Ecto neural progenitor cell (in vitro differentiated cells): ENCODE data around the gene WDR5.

Experiments
- DNase-seq: peaks from one replicate; pipeline ENCODE4 v3.0.0-alpha.2; 2018; ENCODE audit warnings: low spot score

Gene WDR5

DNA sequence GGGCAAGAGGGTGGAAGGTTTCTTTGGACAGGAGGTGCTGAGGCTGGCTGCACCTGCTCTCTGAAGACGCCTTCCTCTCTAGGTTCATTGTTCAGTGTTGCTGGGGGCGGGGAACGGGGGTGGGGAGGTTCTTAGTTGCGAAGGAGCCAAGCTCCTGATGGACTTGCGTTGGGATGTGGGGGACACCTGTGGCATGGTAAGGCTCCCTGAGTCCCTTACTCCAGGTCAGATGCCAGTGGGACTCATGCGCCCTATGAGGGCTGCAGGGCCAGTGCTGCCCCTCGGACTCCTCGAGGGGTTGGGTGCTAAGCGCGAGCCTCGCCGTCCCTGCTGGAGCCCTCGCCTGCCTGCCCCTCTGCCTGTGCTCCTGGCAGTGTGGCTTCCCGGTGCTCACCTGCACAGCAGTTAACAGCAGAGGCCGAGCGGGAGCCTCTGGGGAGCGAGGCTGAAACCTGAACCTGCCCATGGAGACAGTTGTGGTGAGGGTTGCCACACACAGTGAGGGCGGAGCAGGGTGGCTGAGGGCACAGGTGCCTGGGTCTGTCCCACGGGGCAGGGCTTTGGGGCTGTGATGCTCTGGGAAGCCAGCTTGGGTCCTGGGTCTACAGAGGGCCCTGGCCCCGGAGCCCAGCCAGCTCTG lies 23.0 kb downstream of the WDR5 start:
- no peak for DNase-seq

DNA sequence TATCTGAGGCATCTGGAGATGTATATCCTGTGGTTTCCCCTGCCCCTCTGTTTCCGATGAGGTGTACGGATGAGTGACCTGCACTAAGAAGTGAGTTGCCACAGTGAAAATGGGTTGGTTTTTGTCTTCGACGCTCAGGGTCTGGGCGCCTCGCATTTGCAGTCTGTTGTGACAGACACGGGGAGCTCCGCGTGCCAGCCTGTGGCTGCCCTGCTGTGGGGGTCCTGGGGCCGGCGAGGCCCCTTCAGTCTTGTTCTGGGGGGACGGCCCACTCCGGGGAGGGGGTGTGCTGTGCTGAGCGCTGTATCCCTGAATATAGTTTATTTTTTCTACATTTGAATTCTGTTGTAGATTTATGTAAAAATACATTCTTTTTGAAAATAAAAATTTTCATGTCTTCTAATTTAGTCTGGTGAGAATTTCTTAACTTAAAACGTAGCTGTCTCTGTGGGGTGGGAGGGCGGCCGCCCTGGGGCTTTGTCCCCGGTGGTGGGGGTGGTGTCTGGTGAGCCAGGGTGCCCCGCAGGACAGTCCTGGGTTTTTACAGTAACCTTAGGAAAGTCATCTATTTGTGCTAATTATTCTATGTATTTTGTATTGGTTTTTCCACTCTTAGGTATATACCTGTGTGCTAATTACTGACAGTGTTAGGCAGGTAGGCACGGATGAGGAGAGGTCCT lies 23.8 kb downstream of the WDR5 start:
- no peak for DNase-seq

DNA sequence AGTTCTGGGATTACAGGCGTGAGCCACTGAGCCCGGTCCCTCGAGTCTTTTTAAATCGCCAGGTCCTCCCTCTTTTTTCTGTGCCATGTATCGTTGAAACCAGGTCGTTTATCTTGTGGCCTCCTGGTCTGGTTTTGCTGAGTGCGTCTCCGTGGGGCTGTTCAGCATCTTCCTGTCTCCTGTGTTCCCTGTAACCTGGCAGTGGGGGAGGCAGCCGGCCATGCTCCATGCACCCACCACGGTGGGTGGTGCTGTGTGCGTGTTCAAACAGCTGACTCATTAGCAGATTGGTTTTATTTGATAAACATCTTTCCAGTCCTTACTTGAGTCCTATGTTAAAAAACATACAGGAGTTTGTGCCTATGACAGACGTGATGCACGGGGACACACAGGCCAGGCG lies 25.8 kb downstream of the WDR5 start:
- DNase-seq: no peak

DNA sequence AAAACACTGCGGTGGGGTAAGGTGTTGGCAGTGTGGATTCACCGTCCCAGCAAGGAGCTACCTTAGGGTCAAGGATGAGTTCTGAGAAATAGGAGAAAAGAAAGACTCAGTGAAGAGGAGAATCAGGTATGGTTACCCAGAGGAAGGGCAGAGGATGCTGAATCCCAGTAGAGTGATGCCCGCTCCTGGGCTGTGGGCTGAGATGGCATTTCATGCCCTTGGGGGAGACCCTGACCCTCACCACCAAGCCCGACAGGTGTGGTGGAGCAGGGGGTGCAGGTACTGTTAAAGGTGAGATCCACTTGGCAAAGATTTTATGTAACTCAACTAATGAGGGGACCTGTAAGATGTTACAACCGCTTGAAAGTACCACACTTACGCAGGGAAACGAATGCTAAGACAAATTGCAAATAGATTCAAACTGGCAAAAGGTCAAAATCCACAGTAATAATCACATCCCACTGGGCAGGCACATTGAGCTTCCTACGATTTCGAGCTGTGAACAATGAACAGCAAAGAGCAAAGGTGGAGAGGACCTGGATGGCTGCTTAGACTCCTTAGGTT lies 26.4 kb downstream of the WDR5 start:
- DNase-seq: no peak

DNA sequence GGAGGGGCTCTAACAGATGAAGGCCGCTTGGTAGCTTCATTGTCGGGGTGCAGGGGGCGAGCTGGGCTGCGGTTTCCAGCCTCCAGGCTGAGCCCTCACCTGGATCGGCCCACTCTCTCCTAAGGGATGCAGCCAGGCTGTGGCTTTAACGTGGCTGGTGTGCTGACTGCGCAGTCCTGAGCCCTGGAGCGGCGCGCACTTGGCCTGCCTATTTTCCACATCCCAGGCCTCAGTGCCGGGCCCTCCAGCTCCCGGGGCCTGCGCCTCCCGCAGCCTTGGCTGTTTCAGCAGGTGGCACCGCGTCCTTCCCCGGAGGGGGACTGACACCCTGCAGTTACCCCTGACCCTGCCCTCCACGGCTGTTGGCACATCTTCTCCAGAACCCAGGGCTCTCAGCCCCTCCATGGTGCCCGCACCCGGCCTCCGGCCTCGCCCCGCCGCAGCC lies 27.1 kb downstream of the WDR5 start:
- no peak for DNase-seq

DNA sequence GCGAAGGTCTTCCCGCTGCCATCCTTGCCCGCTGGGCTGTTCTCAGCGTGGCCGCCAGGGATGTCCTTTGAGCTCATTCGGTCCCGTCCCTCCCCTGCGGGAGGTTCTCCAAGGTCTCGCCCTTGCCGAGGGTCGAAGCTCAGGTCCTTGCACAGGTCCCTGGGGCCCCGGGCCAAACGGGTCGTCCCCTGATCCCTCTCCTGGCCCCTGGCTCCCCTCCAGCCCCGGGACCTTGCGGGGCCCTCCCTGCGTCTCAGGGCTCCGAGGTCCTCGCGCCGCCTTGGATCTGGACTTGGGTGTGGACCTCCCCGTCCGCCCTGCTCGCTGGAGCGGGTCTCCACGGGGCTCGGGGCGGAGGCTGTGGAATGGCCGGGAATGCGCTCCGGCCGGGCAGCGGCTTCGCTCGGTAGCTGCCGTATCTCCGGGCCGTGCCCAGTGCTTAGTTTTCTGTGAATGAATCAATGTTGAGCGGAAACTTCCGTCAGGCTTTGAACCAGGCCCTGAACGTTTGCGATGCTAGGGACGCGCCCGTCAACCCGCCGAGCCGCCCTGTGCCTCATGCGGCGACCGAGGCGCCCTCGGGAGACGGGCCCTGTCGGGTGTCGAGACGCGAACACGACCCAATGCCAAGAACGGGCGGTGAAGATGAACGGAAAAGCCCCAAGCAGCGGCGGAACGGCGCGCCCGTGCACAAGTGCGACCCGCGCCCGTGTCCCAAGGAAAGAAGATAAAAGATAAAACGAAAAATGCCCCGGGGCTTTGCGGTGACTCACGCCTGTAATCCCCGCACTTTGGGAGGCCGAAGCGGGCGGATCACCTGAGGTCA lies 27.7 kb downstream of the WDR5 start:
- DNase-seq: peak; percentile 65

DNA sequence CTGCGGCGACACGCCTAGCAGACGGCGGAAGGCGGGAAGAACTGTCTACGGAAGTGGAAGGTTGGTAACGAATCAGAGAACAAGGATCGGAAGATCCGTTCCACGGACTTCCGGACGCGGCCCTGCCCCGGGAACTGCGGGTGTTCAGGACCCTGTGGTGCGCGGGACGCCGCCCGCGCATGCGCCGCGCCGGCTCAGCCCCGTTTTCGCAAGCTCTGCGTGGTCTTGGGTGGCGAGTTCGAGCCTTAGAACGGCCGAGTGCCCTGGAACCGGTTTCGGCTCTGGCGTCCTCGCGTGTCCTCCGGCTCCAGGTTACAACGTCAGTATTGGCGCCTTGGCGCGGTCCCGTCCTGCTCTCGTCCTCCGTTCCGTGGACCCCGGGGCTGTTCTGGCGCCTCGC lies 29.0 kb downstream of the WDR5 start:
- DNase-seq: no peak

DNA sequence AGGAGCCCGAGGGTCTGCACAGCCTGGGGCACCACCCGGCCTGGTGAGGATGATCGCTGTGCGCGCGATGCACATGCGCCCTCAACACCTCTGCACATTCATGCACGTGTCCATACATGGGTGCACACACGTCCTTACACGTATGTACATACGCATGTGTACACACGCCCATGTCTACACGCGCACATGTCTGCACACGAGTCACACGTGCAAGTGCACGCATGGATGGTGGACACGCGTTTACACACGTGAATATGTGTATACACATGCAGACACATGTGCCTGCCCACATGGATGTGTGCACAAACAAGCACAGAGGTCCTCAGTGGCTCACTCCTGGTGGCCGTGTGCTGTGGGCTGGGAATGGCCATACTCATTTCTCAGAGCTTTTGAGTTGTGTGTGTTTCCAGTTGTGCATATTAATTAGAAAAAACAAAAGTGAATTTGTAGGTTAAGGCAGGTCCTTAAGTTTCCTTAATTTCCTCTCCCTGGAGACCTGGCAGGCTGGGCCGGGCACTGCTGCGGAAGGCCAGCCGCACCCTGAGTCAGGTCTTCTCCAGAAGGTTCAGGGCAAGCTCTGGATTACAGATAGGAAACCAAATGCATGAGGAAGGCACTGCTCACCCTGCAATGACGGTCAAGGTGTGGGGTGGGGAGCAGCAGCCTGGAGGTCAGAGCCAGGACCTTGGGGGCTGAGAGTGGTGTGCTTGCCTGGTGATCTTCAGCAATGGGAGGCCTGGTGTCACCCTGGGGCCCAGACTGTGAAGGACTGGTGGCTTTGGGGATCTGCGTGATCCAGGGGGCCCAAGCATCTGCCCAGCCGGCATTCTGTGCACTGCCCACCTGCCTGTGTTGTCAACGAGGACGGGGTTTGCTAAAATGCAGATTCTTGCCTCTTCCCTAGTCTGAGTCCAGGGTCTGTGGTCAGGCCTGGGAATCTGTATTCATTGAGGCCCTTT lies 29.8 kb downstream of the WDR5 start:
- DNase-seq: peak; percentile 74

DNA sequence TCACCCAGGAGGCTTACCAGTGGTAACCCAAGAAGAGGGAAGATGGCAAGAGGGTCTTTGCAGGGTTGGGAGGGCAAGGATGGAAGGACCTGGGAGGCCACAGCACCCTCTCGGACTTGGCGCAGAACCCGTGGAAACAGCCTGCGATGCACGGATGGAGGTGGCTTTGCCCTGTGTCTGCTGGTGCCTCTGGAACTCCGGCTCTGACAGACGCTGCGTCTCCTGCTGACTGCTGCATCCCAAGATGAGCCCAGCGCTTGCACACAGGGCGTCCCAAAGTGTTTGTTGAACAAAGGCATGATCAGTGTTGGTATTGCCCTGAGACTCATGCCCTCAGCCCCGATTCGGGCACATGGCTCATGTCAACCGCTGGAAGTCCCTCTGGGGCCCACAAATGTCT lies 30.5 kb downstream of the WDR5 start:
- no peak for DNase-seq

DNA sequence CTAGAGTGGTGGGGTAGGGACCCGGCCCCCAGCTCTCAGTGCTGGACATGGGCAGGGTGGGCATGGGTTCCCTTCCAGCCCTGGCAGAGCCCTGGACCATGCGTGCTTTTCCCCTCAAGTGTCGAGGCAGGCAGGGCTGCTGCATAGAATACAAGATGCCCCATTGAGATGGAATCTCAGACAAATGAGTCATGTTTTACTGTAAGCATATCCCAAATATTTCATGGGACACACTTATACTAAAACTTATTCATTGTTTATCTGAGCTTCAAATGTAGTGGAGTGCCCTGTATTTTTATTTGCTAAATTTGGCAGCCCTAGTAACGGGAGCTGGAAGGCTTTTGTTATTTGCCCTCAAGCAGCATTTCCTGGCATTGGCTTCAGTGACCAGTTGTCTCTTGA lies 31.6 kb downstream of the WDR5 start:
- DNase-seq: no peak

DNA sequence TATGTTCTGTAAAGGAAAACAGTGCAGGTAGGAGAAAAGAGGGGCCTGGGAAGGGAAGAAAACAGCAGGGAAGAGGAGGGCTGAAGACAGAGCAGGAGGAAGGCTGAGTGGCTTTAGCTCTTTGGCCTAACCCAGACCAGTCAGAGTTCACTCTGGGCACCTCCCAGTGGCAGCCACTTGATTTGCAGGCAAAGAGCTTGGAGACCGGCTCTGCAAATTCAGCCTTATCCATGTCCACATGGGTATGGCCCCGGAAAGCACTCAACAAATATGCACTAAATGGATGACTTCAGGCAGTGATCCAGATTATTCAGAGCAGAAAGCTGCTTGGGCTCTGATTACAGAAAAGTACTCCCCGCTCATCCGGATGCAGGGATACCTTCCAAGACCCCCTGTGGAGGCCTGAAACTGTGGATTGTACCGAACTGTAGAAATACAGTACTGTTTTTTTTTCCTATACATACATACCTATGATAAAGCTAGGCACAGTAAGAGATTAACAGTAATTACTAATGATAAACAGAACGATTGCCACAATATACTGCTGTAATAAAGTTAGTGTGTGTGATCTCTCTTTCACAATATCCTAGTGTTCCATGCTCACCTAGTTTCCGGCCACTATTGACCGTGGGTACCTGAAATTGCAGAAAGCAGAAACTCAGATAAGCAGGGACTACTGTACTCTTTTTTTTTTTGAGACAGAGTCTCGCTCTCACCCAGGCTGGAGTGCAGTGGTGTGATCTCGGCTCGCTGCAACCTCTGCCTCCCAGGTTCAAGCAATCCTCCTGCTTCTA lies 33.1 kb downstream of the WDR5 start:
- DNase-seq: no peak

DNA sequence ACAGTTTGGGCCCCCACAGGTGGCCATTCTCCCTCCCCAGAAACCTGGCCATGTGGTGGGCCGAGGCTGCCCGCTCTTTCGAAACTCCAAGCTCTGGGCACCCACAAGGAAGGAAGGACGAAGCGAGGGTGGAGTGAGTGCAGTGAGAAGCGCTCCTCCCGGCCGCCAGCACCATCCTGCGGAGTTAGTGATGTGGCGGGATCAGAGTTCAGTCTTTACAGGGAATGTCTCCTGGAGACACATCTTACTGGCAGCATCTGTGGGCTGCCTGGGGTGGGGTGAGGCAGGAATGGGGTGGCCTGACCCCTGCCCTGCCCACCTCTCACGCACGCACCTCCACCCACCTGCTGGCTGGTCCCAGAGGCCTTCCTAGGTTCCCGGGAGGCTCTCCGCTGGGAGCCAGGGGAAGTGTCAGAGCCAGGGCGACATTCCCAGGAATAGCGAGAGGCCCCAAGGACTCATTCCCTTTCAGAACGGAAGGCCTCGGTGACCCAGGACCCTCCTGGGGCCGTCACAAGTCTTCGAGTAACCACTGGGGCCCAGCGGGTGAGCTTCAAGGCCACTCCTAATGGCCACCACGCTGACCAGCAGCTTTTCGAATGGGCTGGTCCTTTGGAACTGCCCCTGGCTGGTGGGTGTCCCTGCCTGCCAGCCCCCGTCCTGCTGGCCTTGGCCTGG lies 34.0 kb downstream of the WDR5 start:
- DNase-seq: no peak

DNA sequence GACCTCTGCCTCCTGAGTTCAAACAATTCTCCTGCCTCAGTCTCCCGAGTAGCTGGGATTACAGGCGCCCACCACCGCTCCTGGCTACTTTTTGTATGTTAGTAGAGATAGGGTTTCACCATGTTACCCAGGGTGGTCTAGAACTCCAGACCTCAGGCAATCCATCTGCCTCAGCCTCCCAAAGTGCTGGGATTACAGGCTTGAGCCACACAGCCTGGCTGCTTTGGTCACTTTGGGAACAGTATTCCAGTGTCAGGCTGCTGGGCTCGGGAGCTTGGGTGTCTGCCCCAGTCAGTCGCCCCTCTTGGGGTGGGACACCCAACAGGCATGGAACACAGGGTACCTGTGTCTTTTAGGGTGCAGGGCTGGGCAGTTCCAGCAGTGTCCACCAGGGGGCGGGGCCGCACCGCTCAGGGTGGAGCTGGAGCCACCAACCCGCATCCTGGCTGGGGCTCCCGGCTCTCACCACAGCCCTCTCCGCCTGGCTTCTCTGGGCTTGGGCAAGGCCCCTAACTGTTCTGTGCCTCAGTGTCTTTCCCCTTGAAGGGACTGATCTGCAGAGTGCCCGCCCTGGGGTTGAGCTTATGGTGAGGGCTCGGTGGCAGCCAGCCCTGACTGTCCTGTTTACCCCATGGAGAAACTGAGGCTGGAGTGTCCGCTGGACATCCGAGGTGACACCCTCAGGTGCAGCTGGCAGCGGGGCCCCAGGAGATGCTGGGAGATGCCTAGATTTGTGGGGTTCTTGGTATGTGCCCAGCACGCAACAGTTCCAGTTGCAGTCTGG lies 34.8 kb downstream of the WDR5 start:
- DNase-seq: no peak

DNA sequence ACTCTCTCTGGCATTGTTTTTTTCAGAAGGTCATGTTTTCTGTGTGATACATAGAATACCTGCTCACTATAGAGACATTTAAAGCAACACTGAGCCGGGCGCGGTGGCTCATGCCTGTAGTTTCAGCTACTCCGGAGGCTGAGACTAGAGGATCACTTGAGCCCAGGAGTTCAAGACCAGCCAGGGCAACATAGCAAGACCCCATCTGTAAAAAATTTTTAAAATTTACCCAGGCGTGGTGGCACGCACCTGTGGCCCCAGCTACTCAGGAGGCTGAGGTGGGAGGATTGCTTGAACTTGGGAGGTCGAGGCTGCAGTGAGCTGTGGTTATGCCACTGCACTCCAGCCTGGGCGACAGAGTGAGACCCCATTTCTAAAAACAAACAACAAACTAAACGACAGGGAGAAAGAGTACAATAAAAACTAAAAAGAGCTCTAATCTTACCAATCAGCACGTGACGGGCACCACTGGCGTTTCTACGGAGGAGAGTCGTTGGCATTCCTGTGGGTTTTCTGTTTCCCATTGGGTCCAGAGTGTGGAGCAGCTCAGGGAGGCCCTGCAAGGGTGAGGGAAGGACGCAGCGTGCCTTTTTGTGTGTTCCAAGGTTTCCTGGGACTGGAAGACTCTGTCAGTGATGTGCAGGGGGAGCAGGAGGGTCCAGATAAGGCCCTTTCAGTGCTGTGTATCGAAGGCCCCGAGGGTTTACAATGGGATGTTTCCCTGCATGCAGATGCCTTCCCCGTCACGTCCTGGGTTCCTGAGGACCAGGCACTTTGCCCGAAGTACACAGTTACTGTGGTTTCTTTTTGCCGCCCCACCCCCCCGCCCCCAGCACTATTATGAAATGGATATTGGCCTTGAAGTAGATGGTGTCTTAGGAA lies 35.7 kb downstream of the WDR5 start:
- no peak for DNase-seq

DNA sequence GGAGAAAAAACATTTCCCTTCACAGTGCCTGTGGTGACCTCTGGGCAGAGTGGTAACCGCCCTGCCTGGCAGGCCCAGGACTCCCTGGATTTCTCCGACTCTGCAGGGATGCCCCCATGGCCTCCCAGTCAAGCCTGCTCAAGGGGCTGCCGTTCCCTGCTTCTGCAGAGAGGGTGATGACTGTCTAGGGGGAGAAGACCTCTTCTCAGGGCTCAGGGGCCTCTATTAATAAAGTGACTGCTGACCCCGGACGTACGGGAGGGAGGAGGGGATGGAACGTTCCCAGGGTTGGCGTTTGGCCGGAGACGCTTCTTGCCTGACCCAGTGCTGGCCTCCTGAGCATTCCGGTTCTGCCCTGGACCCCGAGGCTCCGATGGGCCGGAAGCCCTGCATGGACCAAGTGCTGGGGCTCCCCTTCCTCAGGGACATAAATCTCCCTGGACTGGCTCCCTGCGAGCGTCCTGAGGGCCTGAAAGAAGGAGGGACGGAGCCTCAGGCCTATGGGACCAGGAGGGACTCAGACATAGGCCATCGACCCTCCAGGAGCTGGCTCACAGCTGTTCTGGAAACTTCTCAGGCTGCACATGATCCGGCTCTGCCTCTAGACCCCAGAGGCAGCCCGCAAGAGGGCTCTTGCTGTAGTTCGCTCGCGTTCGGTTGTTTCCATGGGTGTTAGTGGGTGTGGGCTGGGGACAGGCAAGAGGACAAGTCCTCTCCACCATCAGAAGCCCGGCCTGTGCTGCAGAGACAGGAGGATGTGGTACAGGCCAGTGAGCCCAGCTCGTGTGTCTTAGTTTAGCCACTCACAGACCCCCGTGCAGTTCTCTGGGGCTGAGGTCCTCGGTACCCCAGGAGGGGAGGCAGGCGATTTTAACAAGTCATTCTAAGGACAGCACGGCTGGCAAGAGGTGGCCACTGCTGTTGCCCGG lies 36.6 kb downstream of the WDR5 start:
- no peak for DNase-seq

DNA sequence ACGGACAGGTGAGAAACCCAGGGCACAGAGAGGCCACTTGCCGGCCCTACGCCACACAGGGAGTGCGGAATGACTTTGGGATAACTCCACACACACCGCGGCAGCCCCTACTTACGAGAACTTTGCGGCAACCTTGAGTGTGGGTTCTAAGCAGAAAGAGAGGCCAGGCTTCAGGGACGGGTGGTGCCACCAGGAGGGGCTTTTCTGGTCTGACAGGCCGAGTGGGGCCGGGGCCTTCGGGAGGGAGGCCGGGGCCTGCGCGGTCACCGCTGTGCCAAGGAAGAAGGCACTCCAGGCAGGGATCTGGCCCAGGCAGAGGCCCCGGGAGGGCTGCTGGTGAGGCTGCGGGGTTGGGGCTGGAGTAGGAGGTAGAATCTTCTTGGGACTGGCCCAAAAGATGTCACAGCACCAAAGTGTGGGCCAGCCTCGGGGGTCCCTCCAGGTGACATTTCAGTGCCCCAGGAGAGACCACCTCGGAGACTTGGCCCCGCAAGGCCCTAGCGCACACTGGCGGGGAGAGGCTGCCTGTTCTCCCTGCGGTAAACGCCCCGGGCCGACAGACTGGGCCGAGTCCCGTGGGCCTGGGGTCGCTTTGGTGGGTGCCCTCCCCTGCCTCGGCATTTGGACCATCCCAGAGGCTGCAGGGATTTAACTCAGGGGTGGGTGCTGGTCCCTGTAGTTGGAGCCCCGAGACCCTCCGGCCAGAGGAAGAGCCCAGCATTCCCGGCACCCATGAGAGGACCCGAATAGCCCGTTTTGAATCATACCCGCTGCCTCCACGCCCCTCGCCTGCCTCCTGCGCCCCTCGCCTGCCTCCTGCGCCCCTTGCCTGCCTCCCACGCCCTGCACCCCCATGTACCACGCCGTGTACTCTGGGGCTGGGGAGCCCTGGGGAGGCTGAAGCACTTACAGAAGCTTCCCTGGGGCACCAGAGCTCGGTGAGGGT lies 37.5 kb downstream of the WDR5 start:
- no peak for DNase-seq
